ENCODE data around the gene PCDHA11.
"Not testable (repeated sequence)": the region's sequence is repeated elsewhere in the genome, so short reads cannot be mapped to it uniquely, and the experiment has no call there.

The PCDHA11 gene, protein sequence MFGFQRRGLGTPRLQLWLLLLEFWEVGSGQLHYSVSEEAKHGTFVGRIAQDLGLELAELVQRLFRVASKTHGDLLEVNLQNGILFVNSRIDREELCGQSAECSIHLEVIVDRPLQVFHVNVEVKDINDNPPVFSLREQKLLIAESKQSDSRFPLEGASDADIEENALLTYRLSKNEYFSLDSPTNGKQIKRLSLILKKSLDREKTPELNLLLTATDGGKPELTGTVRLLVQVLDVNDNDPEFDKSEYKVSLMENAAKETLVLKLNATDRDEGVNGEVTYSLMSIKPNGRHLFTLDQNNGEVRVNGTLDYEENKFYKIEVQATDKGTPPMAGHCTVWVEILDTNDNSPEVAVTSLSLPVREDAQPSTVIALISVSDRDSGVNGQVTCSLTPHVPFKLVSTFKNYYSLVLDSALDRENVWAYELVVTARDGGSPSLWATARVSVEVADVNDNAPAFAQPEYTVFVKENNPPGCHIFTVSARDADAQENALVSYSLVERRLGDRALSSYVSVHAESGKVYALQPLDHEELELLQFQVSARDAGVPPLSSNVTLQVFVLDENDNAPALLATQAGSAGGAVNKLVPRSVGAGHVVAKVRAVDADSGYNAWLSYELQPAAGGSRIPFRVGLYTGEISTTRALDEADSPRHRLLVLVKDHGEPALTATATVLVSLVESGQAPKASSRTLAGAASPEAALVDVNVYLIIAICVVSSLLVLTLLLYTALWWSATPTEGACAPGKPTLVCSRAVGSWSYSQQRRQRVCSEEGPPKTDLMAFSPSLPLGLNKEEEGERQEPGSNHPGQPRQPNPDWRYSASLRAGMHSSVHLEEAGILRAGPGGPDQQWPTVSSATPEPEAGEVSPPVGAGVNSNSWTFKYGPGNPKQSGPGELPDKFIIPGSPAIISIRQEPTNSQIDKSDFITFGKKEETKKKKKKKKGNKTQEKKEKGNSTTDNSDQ

DNA sequence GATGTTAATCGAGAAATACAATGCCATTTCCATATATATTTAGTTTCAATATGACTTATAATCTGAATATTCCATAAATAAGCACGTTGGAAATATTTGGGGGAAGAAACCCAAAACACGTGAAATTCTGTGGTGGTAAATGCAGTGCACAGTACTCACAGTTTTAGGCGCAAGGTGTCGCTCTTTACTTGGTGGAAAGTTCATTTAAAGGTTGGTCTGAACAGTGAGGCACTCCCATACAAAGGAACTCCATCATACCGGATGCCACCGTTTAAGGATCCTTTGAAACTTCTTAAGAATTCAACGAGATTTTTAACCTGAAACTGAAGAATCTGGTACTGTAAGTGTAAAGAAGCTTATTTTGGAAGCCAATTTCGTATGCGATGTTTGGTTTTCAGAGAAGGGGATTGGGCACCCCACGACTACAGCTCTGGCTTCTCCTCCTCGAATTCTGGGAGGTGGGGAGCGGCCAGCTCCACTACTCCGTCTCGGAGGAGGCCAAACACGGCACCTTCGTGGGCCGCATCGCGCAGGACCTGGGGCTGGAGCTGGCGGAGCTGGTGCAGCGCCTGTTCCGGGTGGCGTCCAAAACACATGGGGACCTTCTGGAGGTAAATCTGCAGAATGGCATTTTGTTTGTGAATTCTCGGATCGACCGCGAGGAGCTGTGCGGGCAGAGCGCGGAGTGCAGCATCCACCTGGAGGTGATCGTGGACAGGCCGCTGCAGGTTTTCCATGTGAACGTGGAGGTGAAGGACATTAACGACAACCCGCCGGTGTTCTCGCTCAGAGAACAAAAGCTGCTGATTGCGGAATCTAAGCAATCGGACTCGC, at the start of gene PCDHA11:
Gene PCDHA11, plus strand, starts transcription at position 237 of the 834 bp plus-strand sequence. Its CDS starts 147 bp downstream, at position 384.
- in situ Hi-C loops (cut with HindIII; ENCODE audit: low sequenced_read_pairs): no loop called here

DNA sequence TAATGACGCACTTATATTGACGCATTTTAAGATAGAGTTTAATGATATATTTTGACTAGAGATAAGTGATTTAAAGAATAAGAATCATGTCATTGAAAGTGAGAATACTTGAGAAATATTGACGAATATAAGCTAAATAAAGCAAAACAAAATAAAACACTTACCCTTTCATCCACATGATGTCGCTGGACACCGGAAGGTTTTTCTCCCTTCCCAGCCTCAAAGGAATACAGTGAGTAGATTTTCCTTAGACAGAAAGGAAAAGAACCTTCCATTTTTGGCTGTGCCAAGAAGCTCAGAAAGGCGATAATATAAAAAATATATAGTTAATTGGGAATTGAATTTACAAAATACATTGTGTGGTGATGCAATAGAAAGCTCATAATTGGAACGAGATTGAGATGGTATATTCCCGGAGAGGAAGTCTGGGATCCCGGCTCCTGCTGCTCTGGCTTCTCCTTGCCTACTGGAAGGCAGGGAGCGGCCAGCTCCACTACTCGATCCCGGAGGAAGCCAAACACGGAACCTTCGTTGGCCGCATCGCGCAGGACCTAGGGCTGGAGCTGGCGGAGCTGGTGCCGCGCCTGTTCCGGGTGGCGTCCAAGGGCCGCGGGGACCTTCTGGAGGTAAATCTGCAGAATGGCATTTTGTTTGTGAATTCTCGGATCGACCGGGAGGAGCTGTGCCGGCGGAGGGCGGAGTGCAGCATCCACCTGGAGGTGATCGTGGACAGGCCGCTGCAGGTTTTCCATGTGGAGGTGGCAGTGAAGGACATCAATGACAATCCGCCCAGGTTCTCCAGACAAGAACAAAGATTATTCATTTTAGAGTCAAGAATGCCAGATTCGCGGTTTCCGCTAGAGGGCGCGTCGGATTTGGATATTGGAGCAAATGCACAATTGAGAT, 47.1 kb upstream of the PCDHA11 start, which contains the start of gene PCDHA5:
Gene PCDHA5, plus strand, starts transcription at position 239 of the 906 bp plus-strand sequence.
- in situ Hi-C loops (cut with HindIII; ENCODE audit: low sequenced_read_pairs): no loop called here

DNA sequence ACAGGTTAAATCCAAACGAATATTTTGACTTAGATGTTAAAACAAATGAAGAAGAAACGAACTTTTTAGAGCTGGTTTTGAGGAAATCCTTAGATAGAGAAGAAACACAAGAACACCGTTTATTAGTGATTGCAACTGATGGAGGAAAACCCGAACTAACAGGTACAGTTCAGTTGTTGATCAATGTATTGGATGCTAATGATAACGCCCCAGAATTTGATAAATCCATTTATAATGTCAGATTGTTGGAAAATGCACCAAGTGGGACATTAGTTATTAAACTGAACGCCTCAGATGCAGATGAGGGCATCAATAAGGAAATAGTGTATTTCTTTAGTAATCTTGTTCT, 46.5 kb upstream of the PCDHA11 start:
- in situ Hi-C loops (cut with HindIII; ENCODE audit: low sequenced_read_pairs): no loop called here

DNA sequence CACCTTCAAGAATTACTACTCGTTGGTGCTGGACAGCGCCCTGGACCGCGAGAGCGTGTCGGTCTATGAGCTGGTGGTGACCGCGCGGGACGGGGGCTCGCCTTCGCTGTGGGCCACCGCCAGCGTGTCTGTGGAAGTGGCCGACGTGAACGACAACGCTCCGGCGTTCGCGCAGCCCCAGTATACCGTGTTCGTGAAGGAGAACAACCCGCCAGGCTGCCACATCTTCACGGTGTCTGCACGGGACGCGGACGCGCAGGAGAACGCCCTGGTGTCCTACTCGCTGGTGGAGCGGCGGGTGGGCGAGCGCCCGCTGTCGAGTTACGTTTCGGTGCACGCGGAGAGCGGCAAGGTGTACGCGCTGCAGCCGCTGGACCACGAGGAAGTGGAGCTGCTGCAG, 45.8 kb upstream of the PCDHA11 start:
- in situ Hi-C loops (cut with HindIII; ENCODE audit: low sequenced_read_pairs): not testable (repeated sequence)

DNA sequence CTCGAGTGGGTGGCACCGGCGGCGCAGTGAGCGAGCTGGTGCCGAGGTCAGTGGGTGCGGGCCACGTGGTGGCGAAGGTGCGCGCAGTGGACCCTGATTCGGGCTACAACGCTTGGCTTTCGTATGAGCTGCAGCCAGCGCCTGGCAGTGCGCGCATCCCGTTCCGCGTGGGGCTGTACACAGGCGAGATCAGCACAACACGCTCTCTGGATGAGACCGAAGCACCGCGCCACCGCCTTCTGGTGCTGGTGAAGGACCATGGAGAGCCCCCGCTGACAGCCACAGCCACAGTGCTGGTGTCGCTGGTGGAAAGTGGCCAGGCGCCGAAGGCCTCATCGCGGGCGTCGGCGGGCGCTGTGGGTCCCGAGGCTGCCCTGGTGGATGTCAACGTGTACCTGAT, 45.3 kb upstream of the PCDHA11 start:
- in situ Hi-C loops (cut with HindIII; ENCODE audit: low sequenced_read_pairs): no loop called here

DNA sequence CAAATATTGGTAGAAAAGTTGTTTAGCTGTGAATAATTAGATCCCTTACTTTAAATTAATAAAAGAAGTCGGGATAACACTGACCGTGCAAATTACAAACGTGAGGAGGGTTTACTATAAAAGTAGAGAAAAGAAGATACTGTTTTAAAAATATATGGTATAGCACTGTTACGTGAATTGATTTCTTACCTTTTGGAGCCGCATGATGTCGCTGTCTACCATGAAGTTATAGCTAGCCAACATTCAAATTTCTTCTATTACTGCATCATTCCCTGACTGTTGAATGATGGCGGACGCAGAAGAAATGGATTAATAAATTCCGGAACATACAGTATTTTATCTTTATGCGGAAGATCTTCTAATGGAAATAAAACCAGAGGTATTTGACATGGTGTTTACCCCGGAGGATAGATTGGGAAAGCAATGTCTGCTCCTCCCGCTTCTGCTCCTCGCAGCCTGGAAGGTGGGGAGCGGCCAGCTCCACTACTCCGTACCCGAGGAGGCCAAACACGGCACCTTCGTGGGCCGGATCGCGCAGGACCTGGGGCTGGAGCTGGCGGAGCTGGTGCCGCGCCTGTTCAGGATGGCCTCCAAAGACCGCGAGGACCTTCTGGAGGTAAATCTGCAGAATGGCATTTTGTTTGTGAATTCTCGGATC, 40.9 kb upstream of the PCDHA11 start, which contains the start of gene PCDHA6:
Gene PCDHA6, plus strand, starts transcription at position 257 of the 658 bp plus-strand sequence. Its CDS starts 132 bp downstream, at position 389.
- in situ Hi-C loops (cut with HindIII; ENCODE audit: low sequenced_read_pairs): no loop called here

DNA sequence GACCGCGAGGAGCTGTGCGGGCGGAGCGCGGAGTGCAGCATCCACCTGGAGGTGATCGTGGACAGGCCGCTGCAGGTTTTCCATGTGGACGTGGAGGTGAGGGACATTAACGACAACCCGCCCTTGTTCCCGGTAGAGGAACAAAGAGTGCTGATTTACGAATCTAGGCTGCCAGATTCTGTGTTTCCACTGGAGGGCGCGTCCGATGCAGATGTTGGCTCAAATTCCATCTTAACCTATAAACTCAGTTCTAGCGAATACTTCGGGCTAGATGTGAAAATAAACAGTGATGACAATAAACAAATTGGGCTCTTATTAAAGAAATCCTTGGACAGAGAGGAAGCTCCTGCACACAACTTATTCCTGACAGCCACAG, 40.4 kb upstream of the PCDHA11 start:
- in situ Hi-C loops (cut with HindIII; ENCODE audit: low sequenced_read_pairs): no loop called here

DNA sequence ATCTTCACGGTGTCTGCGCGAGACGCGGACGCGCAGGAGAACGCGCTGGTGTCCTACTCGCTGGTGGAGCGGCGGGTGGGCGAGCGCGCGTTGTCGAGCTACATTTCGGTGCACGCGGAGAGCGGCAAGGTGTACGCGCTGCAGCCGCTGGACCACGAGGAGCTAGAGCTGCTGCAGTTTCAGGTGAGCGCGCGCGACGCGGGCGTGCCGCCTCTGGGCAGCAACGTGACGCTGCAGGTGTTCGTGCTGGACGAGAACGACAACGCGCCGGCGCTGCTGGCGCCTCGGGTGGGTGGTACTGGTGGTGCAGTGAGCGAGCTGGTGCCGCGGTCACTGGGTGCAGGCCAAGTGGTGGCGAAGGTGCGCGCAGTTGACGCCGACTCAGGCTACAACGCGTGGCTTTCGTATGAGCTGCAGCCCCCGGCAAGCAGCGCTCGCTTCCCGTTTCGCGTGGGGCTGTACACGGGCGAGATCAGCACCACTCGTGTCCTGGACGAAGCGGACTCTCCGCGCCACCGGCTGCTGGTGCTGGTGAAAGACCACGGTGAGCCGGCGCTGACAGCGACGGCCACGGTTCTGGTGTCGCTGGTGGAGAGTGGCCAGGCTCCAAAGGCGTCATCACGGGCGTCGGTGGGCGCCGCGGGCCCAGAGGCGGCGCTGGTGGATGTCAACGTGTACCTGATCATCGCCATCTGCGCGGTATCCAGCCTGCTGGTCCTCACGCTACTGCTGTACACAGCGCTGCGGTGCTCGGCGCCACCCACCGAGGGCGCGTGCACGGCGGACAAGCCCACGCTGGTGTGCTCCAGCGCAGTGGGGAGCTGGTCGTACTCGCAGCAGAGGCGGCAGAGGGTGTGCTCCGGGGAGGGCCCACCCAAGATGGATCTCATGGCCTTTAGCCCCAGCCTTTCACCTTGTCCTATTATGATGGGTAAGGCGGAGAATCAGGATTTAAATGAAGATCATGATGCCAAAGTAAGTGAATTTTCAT, 39.0 kb upstream of the PCDHA11 start:
- in situ Hi-C loops (cut with HindIII; ENCODE audit: low sequenced_read_pairs): not testable (repeated sequence)

DNA sequence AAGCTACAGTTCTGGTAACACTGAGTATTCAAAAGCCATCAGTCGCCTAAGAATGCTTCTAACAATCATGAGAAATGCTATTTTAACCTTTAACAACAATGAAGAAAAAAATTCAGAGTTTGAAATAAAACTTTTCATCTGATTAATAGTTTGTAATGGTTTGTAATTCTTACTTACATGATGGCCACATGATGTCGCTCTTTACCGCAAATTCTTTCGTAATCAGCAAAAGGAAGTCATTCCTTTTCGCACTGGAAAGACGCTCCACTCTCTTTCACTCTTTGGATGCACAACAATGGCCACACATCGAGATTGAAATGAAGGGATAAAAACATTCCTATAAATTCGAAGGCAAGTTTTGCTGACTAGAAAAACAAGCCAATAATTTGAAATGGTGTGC, 34.8 kb upstream of the PCDHA11 start, which contains the start of gene PCDHA7:
Gene PCDHA7, plus strand, starts transcription at position 277 of the 400 bp plus-strand sequence. Its CDS starts 115 bp downstream, at position 392.
- in situ Hi-C loops (cut with HindIII; ENCODE audit: low sequenced_read_pairs): no loop called here

DNA sequence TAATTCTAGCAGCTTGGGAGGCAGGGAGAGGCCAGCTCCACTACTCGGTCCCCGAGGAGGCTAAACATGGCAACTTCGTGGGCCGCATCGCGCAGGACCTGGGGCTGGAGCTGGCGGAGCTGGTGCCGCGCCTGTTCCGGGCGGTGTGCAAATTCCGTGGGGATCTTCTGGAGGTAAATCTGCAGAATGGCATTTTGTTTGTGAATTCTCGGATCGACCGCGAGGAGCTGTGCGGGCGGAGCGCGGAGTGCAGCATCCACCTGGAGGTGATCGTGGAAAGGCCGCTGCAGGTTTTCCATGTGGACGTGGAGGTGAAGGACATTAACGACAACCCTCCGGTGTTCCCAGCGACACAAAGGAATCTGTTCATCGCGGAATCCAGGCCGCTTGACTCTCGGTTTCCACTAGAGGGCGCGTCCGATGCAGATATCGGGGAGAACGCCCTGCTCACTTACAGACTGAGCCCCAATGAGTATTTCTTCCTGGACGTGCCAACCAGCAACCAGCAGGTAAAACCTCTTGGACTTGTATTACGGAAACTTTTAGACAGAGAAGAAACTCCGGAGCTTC, 34.2 kb upstream of the PCDHA11 start:
- in situ Hi-C loops (cut with HindIII; ENCODE audit: low sequenced_read_pairs): not testable (repeated sequence)

DNA sequence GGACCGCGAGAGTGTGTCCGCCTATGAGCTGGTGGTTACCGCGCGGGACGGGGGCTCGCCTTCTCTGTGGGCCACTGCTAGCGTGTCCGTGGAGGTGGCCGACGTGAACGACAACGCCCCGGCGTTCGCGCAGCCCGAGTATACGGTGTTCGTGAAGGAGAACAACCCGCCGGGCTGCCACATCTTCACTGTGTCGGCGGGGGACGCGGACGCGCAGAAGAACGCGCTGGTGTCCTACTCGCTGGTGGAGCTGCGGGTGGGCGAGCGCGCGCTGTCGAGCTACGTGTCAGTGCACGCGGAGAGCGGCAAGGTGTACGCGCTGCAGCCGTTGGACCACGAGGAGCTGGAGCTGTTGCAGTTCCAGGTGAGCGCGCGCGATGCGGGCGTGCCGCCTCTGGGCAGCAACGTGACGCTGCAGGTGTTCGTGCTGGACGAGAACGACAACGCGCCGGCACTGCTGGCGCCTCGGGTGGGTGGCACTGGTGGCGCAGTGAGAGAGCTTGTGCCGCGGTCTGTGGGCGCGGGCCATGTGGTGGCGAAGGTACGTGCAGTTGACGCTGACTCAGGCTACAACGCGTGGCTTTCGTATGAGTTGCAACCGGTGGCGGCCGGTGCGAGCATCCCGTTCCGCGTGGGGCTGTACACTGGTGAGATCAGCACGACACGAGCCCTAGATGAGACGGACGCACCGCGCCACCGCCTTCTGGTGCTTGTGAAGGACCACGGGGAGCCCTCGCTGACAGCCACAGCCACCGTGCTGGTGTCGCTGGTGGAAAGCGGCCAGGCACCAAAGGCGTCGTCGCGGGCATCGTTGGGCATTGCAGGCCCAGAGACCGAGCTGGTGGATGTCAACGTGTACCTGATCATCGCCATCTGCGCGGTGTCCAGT, 32.9 kb upstream of the PCDHA11 start:
- in situ Hi-C loops (cut with HindIII; ENCODE audit: low sequenced_read_pairs): no loop called here

DNA sequence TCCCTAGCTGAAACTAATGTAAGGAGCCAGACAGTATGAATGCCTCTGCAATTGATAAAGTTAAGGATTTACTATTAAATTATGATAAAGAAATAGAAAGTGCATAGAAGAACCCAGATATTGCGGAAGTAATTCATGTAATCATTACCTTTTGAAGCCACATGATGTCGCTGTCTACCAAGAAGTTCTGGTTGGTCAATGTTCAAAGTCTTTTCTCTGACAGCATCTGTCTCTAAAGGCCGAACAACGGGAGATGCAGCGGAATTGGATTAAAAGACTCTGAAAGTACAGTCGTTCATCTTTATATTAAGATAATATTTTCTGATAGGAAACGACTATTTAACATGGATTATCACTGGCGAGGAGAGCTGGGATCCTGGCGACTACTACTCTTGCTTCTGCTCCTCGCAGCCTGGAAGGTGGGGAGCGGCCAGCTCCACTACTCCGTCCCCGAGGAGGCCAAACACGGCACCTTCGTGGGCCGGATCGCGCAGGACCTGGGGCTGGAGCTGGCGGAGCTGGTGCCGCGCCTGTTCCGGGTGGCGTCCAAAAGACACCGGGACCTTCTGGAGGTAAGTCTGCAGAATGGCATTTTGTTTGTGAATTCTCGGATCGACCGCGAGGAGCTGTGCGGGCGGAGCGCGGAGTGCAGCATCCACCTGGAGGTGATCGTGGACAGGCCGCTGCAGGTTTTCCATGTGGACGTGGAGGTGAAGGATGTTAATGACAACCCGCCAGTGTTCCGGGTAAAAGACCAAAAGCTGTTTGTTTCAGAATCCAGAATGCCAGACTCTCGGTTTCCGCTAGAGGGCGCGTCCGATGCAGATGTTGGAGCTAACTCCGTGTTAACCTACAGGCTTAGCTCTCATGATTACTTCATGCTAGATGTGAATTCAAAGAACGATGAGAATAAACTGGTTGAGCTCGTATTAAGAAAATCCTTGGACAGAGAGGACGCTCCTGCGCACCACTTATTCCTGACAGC, 27.5 kb upstream of the PCDHA11 start, which contains the start of gene PCDHA8:
Gene PCDHA8, plus strand, starts transcription at position 210 of the 985 bp plus-strand sequence. Its CDS starts 135 bp downstream, at position 345.
- in situ Hi-C loops (cut with HindIII; ENCODE audit: low sequenced_read_pairs): no loop called here

DNA sequence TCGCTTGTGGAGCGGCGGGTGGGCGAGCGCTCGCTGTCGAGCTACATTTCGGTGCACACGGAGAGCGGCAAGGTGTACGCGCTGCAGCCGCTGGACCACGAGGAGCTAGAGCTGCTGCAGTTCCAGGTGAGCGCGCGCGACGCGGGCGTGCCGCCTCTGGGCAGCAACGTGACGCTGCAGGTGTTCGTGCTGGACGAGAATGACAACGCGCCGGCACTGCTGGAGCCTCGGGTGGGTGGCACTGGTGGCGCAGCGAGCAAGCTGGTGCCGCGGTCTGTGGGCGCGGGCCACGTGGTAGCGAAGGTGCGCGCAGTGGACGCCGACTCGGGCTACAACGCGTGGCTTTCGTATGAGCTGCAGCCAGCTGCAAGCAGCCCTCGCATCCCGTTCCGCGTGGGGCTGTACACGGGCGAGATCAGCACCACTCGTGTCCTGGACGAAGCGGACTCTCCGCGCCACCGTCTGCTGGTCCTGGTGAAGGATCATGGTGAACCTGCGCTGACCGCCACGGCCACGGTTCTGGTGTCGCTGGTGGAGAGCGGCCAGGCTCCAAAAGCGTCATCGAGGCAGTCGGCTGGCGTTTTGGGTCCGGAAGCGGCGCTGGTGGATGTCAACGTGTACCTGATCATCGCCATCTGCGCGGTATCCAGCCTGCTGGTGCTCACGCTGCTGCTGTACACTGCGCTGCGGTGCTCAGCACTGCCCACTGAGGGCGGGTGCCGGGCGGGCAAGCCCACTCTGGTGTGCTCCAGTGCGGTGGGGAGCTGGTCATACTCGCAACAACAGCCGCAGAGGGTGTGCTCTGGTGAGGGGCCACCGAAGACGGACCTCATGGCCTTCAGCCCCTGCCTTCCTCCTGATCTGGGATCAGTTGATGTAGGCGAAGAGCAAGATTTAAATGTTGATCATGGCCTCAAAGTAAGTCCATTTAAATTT, 25.7 kb upstream of the PCDHA11 start:
- in situ Hi-C loops (cut with HindIII; ENCODE audit: low sequenced_read_pairs): no loop called here

Measured in DLD1 (cell line).